GM12878 (cell line): ENCODE data around the gene CLSTN2. TPM values are rescaled to one million over a fixed set of nuclear protein-coding genes. Genes with fewer than 3 reads are reported as not detected.
"Not testable (repeated sequence)": the region's sequence is repeated elsewhere in the genome, so short reads cannot be mapped to it uniquely, and the experiment has no call there.

ENCODE experiments used
- ATAC-seq: fragments of 200-7000 bp; cut with Tn5 transposase; 3 replicates; pipeline ENCODE4 v1.9.1; 2020; ENCODE audit warnings: mild to moderate bottlenecking, moderate library complexity
- BruUV-seq: library from RNA; stranded (reverse); fragments of 400-500 nt; replicated peaks from 2 replicates; lab custom pipeline; 2021; lab: Mats Ljungman, UMichigan
- CTCF ChIA-PET: fragments of 300-600 bp; sonication (Branson Sonifier 250); formaldehyde crosslinking; extraction: SDS; loops from one replicate; lab custom pipeline; 2021; ENCODE audit warnings: inconsistent platforms; lab: Yijun Ruan, JAX
- POLR2A ChIA-PET: fragments of 350-600 bp; formaldehyde crosslinking; extraction: SDS; loops from one replicate; lab custom pipeline; 2021; ENCODE audit warnings: inconsistent platforms; lab: Charles Lee
- RAD21 ChIA-PET: fragments of 300-600 bp; sonication (Branson Sonifier 250); formaldehyde crosslinking; loops from one replicate; lab custom pipeline; 2023; ENCODE audit warnings: antibody characterized with exemption; ENCODE audit not compliant: unreplicated experiment; lab: Charles Lee
- SMC1A ChIA-PET: fragments of 300-600 bp; sonication (Branson Sonifier 250); formaldehyde crosslinking; loops from one replicate; lab custom pipeline; 2023; ENCODE audit not compliant: unreplicated experiment, uncharacterized antibody; lab: Charles Lee
- DNase-seq: peaks from one replicate; pipeline ENCODE4 v3.0.0-alpha.2; 2011; ENCODE audit warnings: low read depth, low spot score
- FAIRE-seq: peaks from 3 replicates; lab custom pipeline; 2011; peaks lifted over from hg19 to GRCh38; lab: Jason Lieb, UNC
- H2AFZ ChIP-seq: 2 replicates; pipeline ENCODE4 v1.6.0; 2011; ENCODE audit warnings: low read depth, low read length, control low read depth; ENCODE audit not compliant: control insufficient read depth
- H3K27ac ChIP-seq: 2 replicates; pipeline ENCODE4 v1.5.1; 2011; ENCODE audit warnings: control low read depth; ENCODE audit not compliant: control insufficient read depth, insufficient read depth
- H3K27me3 ChIP-seq, 2 experiments: replicated peaks in 1 of 2; 2 replicates each; pipeline versions ENCODE4 v1.6.0 to v1.6.1; 2011; ENCODE audit warnings: low read length in 1 of 2; ENCODE audit not compliant: control insufficient read depth in 2 of 2, insufficient read depth in 2 of 2
- H3K36me3 ChIP-seq, 2 experiments: 2 replicates each; pipeline ENCODE4 v1.5.1; 2011; ENCODE audit warnings: low read length in 1 of 2; ENCODE audit not compliant: control insufficient read depth in 2 of 2, insufficient read depth in 2 of 2
- H3K4me1 ChIP-seq: 2 replicates; pipeline ENCODE4 v1.6.1; 2011; ENCODE audit warnings: mild to moderate bottlenecking, low read length, moderate library complexity, mixed read lengths; ENCODE audit not compliant: control insufficient read depth, insufficient read depth
- H3K4me2 ChIP-seq: 2 replicates; pipeline ENCODE4 v1.6.0; 2011; ENCODE audit warnings: control low read depth; ENCODE audit not compliant: control insufficient read depth, insufficient read depth
- H3K4me3 ChIP-seq: fragments of 200-600 bp; sonication (generic); 2 replicates; pipeline ENCODE4 v1.5.1; 2016
- H3K79me2 ChIP-seq: 2 replicates; pipeline ENCODE4 v1.6.0; 2011; ENCODE audit warnings: low read length; ENCODE audit not compliant: control insufficient read depth, insufficient read depth
- H3K9ac ChIP-seq: 2 replicates; pipeline ENCODE4 v1.8.0; 2011; ENCODE audit warnings: low read length, control low read depth, mixed read lengths; ENCODE audit not compliant: control insufficient read depth, insufficient read depth
- H3K9me3 ChIP-seq: replicated peaks from 3 replicates; pipeline ENCODE4 v1.5.1; 2011; ENCODE audit warnings: mild to moderate bottlenecking, low read length; ENCODE audit not compliant: control insufficient read depth, insufficient read depth
- H4K20me1 ChIP-seq: 2 replicates; pipeline ENCODE4 v1.6.0; 2011; ENCODE audit not compliant: control insufficient read depth, insufficient read depth
- SREBF1 ChIP-seq: IDR thresholded peaks from 2 replicates; pipeline ENCODE4 v1.6.1; 2012; ENCODE audit warnings: mild to moderate bottlenecking, low read length
- TCF12 ChIP-seq: IDR thresholded peaks from 2 replicates; pipeline ENCODE4 v1.6.1; 2011; ENCODE audit warnings: low read depth, mild to moderate bottlenecking, low read length
- WGBS: methylation state at CpG from one replicate; pipeline ENCODE4 v1.1.6; 2016; ENCODE audit warnings: low lambda C conversion rate; ENCODE audit not compliant: insufficient replicate concordance, insufficient coverage; ENCODE audit errors: missing lambda C conversion rate; 5-methylcytosine and 5-hydroxymethylcytosine counted together
- in situ Hi-C: fragments of 300-500 bp; cut with MboI; formaldehyde crosslinking; loops from 9 replicates; pipeline ENCODE4 v1.14.3; 2018; ENCODE audit warnings: mixed read lengths
- intact Hi-C: fragments of 100-400 bp; cut with micrococcal nuclease; formaldehyde crosslinking; loops from one replicate; pipeline ENCODE4 v1.14.2; 2022; ENCODE audit not compliant: unreplicated experiment
- polyA plus RNA-seq, 11 experiments: library from polyadenylated mRNA; depleted of rRNA in 4 of 11; unstranded in 6 of 11; stranded (reverse) in 5 of 11; fragments of >200 nt; fragmentation: Nextera tagmentation in 4 of 11; fragmentation: Illumina TruSeq in 1 of 11; extraction: Ambion mirVana in 4 of 11; extraction: Trizol in 1 of 11; gene quantifications; 1 replicate in 1 of 11; 2 replicates in 10 of 11; pipeline versions ENCODE4 v1.2.1 to v1.2.3, GENCODE V29; 2011 to 2016; ENCODE audit warnings: inconsistent platforms in 2 of 11, missing spikeins in 2 of 11, low read depth in 1 of 11
- total RNA-seq, 4 experiments: library from RNA; depleted of rRNA in 3 of 4; stranded (reverse); fragments of >200 nt in 3 of 4; fragmentation: Illumina TruSeq in 1 of 4; extraction: Trizol in 1 of 4; gene quantifications; 2 replicates each; pipeline versions ENCODE4 v1.2.1 to v1.2.3, GENCODE V29; 2013 to 2021

CLSTN2 gene
- total and polyA plus RNA-seq, 10 of the 15 experiments (the other 5 are each of a cell fraction or from before 2014, with no cell fraction given) = under 0.01 to 0.10 (median under 0.01) TPM; not detected in 5

GRCh38 chr3:140423574-140423973 lies 488.6 kb downstream of the CLSTN2 start:
- in situ Hi-C loops, BruUV-seq, H3K27me3 ChIP-seq, RAD21 ChIA-PET, intact Hi-C loops, CTCF ChIA-PET, ATAC-seq, FAIRE-seq, H3K27ac ChIP-seq, H4K20me1 ChIP-seq, H3K9ac ChIP-seq, H3K4me1 ChIP-seq, H2AFZ ChIP-seq, POLR2A ChIA-PET, H3K36me3 ChIP-seq, H3K4me3 ChIP-seq, SMC1A ChIA-PET, H3K79me2 ChIP-seq, H3K9me3 ChIP-seq, H3K4me2 ChIP-seq, DNase-seq: not testable (repeated sequence)
- WGBS = 13% methylated on average over 2 of the region's 2 CpGs

- WGBS = 38% methylated on average over 1 of the region's 1 CpG
- ATAC-seq = no peak
Observed at GRCh38 chr3:140424211-140424610, 489.2 kb downstream of the CLSTN2 start.

More at GRCh38 chr3:140424211-140424610, 489.2 kb downstream of the CLSTN2 start:
- ChIA-PET SMC1A (no interaction called here), RAD21 (no interaction called here), POLR2A (no interaction called here), CTCF (no interaction called here)
- Histone ChIP-seq H3K27me3 (no peaks in the 10 kb centered on the region), H3K79me2 (no peaks in the 10 kb centered on the region), H3K9ac (no peak overlapping the region), H3K27ac (no peak overlapping the region), H3K36me3 (no peaks in the 10 kb centered on the region), H2AFZ (no peak overlapping the region), H3K4me3 (no peak overlapping the region), H3K4me2 (no peak overlapping the region), H3K4me1 (no peaks in the 10 kb centered on the region), H3K9me3 (no peaks in the 10 kb centered on the region), H4K20me1 (no peaks in the 10 kb centered on the region)
- DNase-seq = no peak
- no TSS peak for BruUV-seq
- in situ Hi-C loops (no loop called here), intact Hi-C loops (no loop called here)
- FAIRE-seq = no peak
- TF ChIP-seq SREBF1 (no peak), TCF12 (no peak)
